H1 (cell line): ENCODE results near the gene CCDC15. TPM values are rescaled to one million over a fixed set of nuclear protein-coding genes. Genes with fewer than 3 reads are reported as not detected.

Source experiments
- ATF2 ChIP-seq: IDR thresholded peaks from 2 replicates; pipeline ENCODE4 v1.6.1; 2012; ENCODE audit warnings: low read length, inconsistent platforms
- polyA plus RNA-seq, 7 experiments: library from polyadenylated mRNA; depleted of rRNA in 3 of 7; stranded (reverse) in 5 of 7; unstranded in 2 of 7; fragments of >200 nt in 5 of 7; fragments of 200-250 nt in 2 of 7; gene quantifications; 1 replicate in 5 of 7; 2 replicates in 1 of 7; 4 replicates in 1 of 7; pipeline versions ENCODE4 v1.2.1 to v1.2.3, GENCODE V29; 2011 to 2013; ENCODE audit warnings: missing spikeins in 2 of 7, mixed read lengths in 2 of 7
- total RNA-seq: library from RNA; stranded (reverse); fragmentation: NEBNext Ultra II Directional; extraction: Animal tissue kit (Norgen Biotek cat#: 25700); gene quantifications from 2 replicates; pipeline ENCODE4 v1.2.1, GENCODE V29; 2021

The CCDC15 gene
- total and polyA plus RNA-seq, 2 of the 8 experiments (the other 6 are each of a cell fraction or from before 2014, with no cell fraction given), result 1.5 to 3.1 TPM

GRCh38 chr11:125001079-125001778 lies 47.2 kb downstream of the CCDC15 start (continued):
- TF ChIP-seq ATF2, result no peak
